ENCODE data around the gene BRINP1. TPM values are rescaled to one million over a fixed set of nuclear protein-coding genes. Genes with fewer than 3 reads are reported as not detected.

BRINP1 gene
- total RNA-seq, 1 donor: 17.0 TPM

GRCh38 chr9:119240546-119240945 lies 128.7 kb downstream of the BRINP1 start:
- Histone ChIP-seq H3K4me3 (ENCODE audit: insufficient read depth, low read length) (no peak overlapping the region), H3K27ac (ENCODE audit: low read depth, low read length) (no peak overlapping the region), H2AFZ (ENCODE audit: low read length) (no peak overlapping the region), H3K4me2 (ENCODE audit: insufficient read depth, low read length) (no peak overlapping the region), H3K9me3 (ENCODE audit: low read depth, low read length) (no peaks in the 10 kb centered on the region), H3K36me3 (ENCODE audit: insufficient read depth, low read length) (no peaks in the 10 kb centered on the region), H3K4me1 (ENCODE audit: insufficient read depth, low read length) (no peaks in the 10 kb centered on the region), H3K79me2 (ENCODE audit: insufficient read depth, low read length) (no peaks in the 10 kb centered on the region), H3K27me3 (ENCODE audit: insufficient read depth, low read length) (no peaks in the 10 kb centered on the region), H4K20me1 (ENCODE audit: insufficient read depth, low read length) (no peaks in the 10 kb centered on the region)
- TF ChIP-seq CTCF (IDR thresholded peaks at IDR 0.05; ENCODE audit: extremely low read depth, low read depth, low read length): no peak
- DNase-seq (ENCODE audit: insufficient read length, low spot score, missing footprints): no peak

DNA sequence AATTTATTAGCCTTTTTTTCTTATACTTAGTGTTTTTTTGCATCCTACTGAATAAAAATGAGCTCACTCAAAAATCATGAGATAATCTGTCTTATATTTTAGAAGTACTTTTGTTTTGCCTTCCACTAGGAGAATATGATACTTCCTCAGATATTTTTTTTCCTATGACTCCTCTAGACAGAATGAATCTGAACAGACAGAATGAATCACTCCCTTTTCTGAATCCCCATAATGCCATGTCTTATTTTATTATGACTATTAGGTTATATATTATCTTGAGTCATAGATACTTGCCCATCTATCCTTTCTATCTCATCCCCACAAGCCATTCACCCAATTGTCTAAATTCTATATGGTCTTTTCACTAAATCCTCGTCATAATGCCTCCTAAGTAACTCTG lies 134.6 kb downstream of the BRINP1 start:
- Histone ChIP-seq H3K9me3 (ENCODE audit: low read depth, low read length) (no peaks in the 10 kb centered on the region), H4K20me1 (ENCODE audit: insufficient read depth, low read length) (no peaks in the 10 kb centered on the region), H3K79me2 (ENCODE audit: insufficient read depth, low read length) (no peaks in the 10 kb centered on the region), H3K4me3 (ENCODE audit: insufficient read depth, low read length) (no peak overlapping the region), H3K27me3 (ENCODE audit: insufficient read depth, low read length) (no peaks in the 10 kb centered on the region), H3K4me2 (ENCODE audit: insufficient read depth, low read length) (no peak overlapping the region), H2AFZ (ENCODE audit: low read length) (no peak overlapping the region), H3K4me1 (ENCODE audit: insufficient read depth, low read length) (no peaks in the 10 kb centered on the region), H3K36me3 (ENCODE audit: insufficient read depth, low read length) (no peaks in the 10 kb centered on the region), H3K27ac (ENCODE audit: low read depth, low read length) (no peak overlapping the region)
- no peak for TF ChIP-seq CTCF (IDR thresholded peaks at IDR 0.05; ENCODE audit: extremely low read depth, low read depth, low read length)
- no peak for DNase-seq (ENCODE audit: insufficient read length, low spot score, missing footprints)

DNA sequence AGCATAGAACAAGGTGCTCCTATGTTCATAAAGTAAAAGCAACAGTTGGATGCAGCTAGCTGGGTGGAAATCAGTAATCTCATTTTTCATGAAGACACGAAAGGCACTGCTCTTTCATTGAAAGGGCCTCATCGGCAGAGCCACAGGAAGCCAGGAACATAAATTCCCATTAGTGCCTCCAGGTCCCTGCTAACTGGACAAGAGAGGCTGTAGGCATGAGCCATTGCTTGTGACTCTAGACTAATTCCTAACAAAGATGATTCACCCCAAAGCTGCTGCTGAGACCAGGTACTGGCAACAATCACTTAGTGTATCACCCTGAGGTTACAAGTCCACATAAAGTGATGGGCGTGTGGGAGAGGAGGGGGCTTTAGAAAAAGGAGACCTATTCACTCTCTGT lies 141.8 kb downstream of the BRINP1 start:
- Histone ChIP-seq H3K4me1 (ENCODE audit: insufficient read depth, low read length) (no peaks in the 10 kb centered on the region), H3K27me3 (ENCODE audit: insufficient read depth, low read length) (no peaks in the 10 kb centered on the region), H3K27ac (ENCODE audit: low read depth, low read length) (no peak overlapping the region), H4K20me1 (ENCODE audit: insufficient read depth, low read length) (no peaks in the 10 kb centered on the region), H3K4me2 (ENCODE audit: insufficient read depth, low read length) (no peak overlapping the region), H2AFZ (ENCODE audit: low read length) (no peak overlapping the region), H3K9me3 (ENCODE audit: low read depth, low read length) (peaks cover 2% of the 10 kb centered on the region), H3K4me3 (ENCODE audit: insufficient read depth, low read length) (no peak overlapping the region), H3K79me2 (ENCODE audit: insufficient read depth, low read length) (no peaks in the 10 kb centered on the region), H3K36me3 (ENCODE audit: insufficient read depth, low read length) (no peaks in the 10 kb centered on the region)
- TF ChIP-seq CTCF (IDR thresholded peaks at IDR 0.05; ENCODE audit: extremely low read depth, low read depth, low read length): no peak
- no peak for DNase-seq (ENCODE audit: insufficient read length, low spot score, missing footprints)

- Histone ChIP-seq H4K20me1 (ENCODE audit: insufficient read depth, low read length) (no peaks in the 10 kb centered on the region), H3K9me3 (ENCODE audit: low read depth, low read length) (peaks cover 2% of the 10 kb centered on the region), H3K4me3 (ENCODE audit: insufficient read depth, low read length) (no peak overlapping the region), H3K27me3 (ENCODE audit: insufficient read depth, low read length) (no peaks in the 10 kb centered on the region), H3K27ac (ENCODE audit: low read depth, low read length) (no peak overlapping the region), H3K79me2 (ENCODE audit: insufficient read depth, low read length) (no peaks in the 10 kb centered on the region), H3K4me2 (ENCODE audit: insufficient read depth, low read length) (no peak overlapping the region), H2AFZ (ENCODE audit: low read length) (no peak overlapping the region), H3K4me1 (ENCODE audit: insufficient read depth, low read length) (no peaks in the 10 kb centered on the region), H3K36me3 (ENCODE audit: insufficient read depth, low read length) (no peaks in the 10 kb centered on the region)
- no peak for TF ChIP-seq CTCF (IDR thresholded peaks at IDR 0.05; ENCODE audit: extremely low read depth, low read depth, low read length)
- no peak for DNase-seq (ENCODE audit: insufficient read length, low spot score, missing footprints)
Measured at GRCh38 chr9:119224431-119224830, 144.8 kb downstream of the BRINP1 start.

Data from osteoblast (primary cell).